AG10803 (cell line): Measurements from ENCODE around the gene CNKSR2.
"Not testable (repeated sequence)": the region's sequence is repeated elsewhere in the genome, so short reads cannot be mapped to it uniquely, and the experiment has no call there.

ENCODE experiments used
- DNase-seq: peaks from one replicate; pipeline ENCODE4 v3.0.0; 2010; ENCODE audit warnings: low read depth
- H3K4me3 ChIP-seq: 2 replicates; pipeline ENCODE4 v1.5.1; 2011; ENCODE audit warnings: mild to moderate bottlenecking, low read length, control low read depth
- TF ChIP-seq, protein P1 (sequence below): conservative IDR thresholded peaks from 2 replicates; pipeline ENCODE4 v1.5.1; 2011; ENCODE audit warnings: mild to moderate bottlenecking, low read length, control low read depth, inconsistent platforms

Gene CNKSR2

DNA sequence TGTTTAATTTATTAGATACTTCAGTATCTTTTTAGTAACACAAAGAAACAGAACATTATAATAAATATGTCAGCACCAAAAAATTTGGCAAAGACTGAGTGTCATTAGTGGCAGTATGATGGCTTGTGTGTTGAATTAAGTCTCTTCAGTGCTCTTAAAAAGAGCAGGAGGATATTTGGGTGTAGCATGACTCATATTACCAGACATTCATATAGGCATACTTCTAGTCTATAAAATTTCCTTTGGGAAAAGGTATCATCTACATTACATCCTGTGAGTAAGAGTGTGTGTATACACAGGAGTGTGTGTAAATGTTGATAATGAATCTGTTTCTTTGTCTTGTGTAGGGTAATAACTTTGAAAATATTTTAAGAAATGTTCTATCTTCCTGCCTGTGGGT lies 135.7 kb downstream of the CNKSR2 start:
- TF ChIP-seq, protein P1, sequence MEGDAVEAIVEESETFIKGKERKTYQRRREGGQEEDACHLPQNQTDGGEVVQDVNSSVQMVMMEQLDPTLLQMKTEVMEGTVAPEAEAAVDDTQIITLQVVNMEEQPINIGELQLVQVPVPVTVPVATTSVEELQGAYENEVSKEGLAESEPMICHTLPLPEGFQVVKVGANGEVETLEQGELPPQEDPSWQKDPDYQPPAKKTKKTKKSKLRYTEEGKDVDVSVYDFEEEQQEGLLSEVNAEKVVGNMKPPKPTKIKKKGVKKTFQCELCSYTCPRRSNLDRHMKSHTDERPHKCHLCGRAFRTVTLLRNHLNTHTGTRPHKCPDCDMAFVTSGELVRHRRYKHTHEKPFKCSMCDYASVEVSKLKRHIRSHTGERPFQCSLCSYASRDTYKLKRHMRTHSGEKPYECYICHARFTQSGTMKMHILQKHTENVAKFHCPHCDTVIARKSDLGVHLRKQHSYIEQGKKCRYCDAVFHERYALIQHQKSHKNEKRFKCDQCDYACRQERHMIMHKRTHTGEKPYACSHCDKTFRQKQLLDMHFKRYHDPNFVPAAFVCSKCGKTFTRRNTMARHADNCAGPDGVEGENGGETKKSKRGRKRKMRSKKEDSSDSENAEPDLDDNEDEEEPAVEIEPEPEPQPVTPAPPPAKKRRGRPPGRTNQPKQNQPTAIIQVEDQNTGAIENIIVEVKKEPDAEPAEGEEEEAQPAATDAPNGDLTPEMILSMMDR = no peak
- peak; percentile 32 for DNase-seq
- H3K4me3 ChIP-seq = no peak overlapping the region

DNA sequence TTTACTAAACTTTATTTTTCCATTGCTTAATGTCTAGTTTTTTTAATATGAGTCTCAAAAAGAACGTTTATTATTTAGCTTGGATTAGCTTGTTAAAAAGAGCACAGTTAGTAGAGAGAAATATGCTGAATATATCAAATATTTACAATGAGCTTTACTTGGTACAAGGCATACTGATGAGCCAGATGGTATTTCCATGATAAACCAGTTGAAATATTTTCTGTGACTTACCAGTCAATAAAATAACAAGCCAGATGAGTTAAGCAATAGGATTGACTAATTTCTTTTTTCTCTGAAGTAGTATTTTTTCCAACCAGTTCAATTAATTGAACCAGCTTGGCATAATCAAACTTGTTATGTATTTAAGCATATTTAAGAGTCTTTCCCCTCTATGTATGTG lies 149.8 kb downstream of the CNKSR2 start:
- peak; percentile 12 for DNase-seq
- no peak overlapping the region for H3K4me3 ChIP-seq
- TF ChIP-seq, protein P1 = no peak

DNA sequence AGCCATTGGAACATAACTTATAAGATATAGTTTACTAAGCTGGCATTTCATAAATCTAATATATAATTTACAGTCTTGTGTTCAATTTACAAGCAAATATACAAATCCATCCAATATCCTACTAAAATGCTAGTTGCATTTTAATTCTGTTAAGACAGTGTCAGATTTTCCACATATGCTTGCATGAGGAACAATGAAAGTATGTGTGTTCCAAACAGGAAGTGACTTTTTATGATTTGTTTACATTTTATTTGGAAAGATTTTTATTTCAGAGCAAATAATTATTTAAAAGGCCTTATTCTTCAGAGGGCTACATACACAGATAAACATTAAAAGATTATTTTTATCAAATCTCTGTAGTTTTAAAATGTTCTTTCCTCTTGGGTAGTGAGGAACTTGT lies 153.9 kb downstream of the CNKSR2 start:
- TF ChIP-seq, protein P1 = no peak
- peak; percentile 16 for DNase-seq
- no peak overlapping the region for H3K4me3 ChIP-seq

DNA sequence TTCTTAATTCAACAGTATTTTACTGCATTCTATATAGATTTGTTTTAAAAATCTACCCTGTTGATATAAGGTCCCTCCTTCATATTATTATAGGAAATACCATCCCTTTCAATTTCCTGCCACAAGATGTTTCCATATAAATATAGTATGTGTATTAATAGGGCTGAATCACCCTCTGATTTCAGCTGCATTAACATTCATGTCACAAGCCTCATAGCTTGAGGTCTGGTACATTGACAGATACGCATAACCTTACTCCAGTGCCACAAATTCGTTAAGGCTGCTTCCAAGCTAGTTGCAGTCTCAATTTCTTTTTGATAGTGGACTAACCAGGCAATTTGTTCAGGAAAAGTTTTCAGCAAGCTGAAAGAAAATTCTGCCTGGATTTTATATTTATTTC lies 155.6 kb downstream of the CNKSR2 start:
- TF ChIP-seq, protein P1 = no peak
- no peak for DNase-seq
- H3K4me3 ChIP-seq = no peak overlapping the region

DNA sequence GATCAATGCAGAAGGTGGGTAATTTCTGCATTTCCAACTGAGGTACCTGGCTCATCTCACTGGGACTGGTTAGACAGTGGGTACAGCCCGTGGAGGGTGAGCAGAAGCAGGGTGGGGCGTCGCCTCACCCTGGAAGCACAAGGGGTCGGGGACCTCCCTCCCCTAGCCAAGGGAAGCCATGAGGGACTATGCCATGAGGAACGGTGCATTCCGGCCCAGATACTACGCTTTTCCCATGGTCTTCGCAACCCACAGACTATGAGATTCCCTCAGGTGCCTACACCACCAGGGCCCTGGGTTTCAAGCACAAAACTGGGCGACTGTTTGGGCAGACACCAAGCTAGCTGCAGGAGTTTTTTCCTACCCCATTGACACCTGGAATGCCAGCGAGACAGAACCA lies 170.4 kb downstream of the CNKSR2 start:
- not testable (repeated sequence) for DNase-seq, H3K4me3 ChIP-seq

DNA sequence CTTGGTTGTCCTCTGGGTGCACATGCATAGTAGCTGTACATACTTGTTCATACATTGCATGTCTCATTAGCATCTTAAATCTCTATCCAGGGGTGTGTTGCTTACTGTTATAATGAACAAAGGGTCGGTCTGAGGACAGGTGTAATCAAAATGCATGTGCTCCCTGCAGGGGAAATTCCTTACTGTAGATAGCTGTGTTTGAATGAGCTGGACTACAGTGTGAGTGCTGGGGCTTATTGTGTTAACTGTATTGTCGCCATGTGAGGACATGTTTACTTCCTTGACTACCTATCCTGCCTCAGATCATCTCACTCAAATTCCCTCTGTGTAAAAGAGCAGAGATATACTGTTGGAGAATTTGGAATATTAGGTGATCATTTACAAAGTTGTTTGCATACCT lies 185.2 kb downstream of the CNKSR2 start:
- no peak for DNase-seq
- H3K4me3 ChIP-seq = no peak overlapping the region
- TF ChIP-seq, protein P1 = no peak

DNA sequence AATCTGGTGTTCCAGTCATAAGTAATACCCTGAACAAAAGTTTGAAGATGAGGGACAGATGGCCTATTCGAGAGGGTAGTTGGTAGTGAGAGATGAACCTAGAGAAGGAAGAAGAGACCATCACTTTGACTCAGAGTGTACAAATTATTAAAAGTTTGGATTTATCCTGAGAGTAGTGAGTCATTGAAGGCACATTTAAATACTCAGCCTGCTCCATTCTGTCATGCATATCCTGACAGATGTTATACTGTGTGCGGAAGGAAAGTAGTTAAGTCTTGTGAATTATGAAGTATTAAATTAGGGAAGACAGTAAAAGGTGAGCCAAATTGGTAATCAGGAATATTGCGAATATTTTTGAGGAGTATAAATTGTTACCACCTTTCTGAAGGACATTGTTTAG lies 190.8 kb downstream of the CNKSR2 start:
- H3K4me3 ChIP-seq = no peak overlapping the region
- TF ChIP-seq, protein P1 = no peak
- no peak for DNase-seq

DNA sequence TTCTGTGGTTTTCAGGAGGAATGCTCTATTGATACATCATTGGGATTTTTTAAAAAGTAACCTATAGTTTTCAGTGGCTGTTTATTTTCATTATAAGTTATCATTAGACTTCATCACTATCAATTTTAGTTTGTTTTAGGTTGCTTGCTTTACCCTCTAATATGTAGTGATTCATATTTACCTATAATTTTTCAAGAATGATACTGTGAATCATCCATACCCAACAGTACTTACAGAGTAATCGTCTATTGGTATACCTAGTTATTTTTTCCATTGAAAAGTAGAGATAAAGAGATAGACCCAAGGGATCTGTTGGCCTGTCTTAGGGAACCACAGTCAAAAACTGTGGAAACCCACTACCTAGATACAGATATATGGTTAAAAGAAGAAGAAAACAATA lies 200.6 kb downstream of the CNKSR2 start:
- DNase-seq = no peak
- TF ChIP-seq, protein P1 = no peak
- no peak overlapping the region for H3K4me3 ChIP-seq
